GM10266 (cell line): ENCODE measurements around the gene CDK14.

Source experiments
- DNase-seq: peaks from one replicate; pipeline ENCODE4 v3.0.0; 2012; ENCODE audit errors: extremely low spot score
- CTCF ChIP-seq: IDR thresholded peaks from 2 replicates; pipeline ENCODE4 v1.5.1; 2012; ENCODE audit warnings: mild to moderate bottlenecking, low read depth; ENCODE audit not compliant: control insufficient read depth, insufficient read depth; ENCODE audit errors: missing control alignments

CDK14 gene

DNA sequence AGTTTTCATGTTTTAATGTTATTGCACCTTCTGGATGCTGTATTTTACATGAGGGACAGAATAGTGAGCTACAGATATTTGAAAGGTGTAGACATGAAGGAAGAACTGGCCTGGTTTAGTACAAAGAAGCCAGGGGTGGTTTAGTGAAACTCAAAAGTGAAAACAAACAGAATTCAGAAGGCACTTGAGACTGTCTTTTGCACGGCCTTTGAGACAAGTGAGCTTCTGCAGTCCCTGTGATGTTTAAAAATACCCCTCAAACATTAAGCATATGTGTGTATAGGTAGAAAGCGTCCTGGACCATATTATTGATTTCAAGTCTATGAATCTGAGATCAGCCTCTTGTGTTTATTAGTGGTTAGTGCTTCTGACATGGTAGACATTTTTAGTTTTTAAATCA is 118.9 kb downstream of the CDK14 start:
- no peak for TF ChIP-seq CTCF
- DNase-seq, result no peak

- no peak for TF ChIP-seq CTCF
- no peak for DNase-seq
These were observed 121.4 kb downstream of the CDK14 start for GRCh38 chr7:90717296-90718060.

- DNase-seq, result no peak
- no peak for TF ChIP-seq CTCF
These were observed 123.0 kb downstream of the CDK14 start for GRCh38 chr7:90719155-90719554.

DNA sequence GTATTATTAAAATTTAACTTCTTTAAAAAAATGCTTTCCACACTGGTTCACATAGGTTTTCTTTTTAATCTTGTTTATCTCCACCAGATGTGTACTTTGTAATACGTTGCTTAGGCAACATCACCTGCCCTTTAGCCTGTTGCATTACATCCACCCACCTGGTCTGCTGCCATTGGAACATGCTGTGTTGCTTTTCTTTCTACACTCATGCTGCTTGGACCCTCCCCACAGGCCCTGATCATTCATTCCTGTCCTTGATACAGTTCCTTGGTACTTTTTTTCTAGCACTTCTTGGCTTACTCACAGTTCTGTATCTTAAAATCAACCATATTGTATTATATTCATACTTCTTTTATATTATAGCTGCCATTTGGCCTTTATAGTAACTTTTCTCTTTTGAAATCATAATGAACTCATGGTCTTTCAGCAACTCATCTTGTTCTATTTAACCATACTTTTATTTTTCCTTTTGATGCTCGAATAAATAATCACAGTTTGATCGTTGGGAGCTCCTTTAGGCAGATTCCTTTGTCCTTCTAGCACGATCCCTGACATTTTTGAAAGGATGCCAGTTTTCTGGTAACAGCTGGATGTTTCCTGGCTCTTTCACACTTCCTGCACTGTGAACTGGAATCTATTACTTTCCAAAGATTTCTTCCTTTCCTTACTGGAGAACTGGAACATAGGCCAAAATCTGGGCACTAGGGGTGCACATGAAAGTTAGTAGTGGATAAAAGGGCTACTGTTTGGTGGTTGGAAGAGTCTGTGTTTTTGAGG is 125.1 kb downstream of the CDK14 start:
- no peak for TF ChIP-seq CTCF
- no peak for DNase-seq

DNA sequence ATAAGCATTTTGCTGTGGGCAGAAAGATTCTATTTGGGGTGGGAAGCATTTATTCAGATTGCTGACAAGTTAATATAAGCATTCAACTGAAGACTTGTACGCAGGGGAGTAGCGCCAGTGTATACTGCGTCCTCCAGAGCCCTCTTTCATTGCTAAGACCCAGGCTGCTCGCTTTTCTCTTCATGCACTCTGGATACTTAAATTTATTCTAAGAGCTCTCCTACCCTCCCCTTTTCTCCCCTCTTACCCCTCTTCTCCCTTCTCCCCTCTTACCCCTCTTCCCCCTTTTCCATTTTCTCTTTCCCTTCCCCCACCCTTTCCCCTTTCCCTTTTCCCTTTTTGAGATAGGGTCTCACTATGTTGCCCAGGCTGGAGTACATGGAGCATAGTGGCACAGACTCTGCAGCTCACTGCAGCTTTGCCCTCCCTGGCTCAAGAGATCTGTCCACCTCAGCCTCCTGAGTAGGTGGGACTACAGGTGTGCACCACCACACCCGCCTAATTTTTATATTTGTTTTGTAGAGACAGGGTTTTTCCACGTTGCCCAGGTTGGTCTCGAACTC is 125.8 kb downstream of the CDK14 start:
- no peak for TF ChIP-seq CTCF
- DNase-seq, result no peak

DNA sequence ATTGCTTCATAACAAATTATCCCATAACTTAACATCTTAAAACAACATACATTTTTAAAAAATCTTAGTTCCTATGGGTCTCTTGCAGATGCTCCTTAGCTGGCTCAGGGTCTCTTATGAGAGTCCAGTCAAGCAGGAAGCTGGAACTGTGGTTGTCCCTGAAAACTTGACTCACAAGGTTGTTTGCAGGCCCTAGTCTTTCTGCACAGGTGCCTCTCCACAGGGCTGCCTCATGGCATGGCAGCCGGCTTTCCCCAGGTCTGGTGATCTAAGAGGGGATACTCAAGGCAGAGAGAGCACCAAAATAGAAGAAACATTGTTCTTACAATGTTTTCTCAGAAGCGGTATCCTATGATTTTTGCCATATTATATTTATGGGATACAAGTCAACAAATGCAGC is 127.1 kb downstream of the CDK14 start:
- TF ChIP-seq CTCF, result no peak
- DNase-seq, result no peak

- no peak for DNase-seq
- TF ChIP-seq CTCF, result no peak
These were observed 127.7 kb downstream of the CDK14 start for GRCh38 chr7:90723866-90724265.
